Measurements from ENCODE around the gene SPPL2C.

Gene SPPL2C

GRCh38 chr17:45828171-45828570 lies 16.5 kb upstream of the SPPL2C start:
- Histone ChIP-seq H3K9me3 (ENCODE audit: control insufficient read depth, low read length) (no peaks in the 10 kb centered on the region), H3K27me3 (replicated peaks; ENCODE audit: control insufficient read depth, insufficient read depth, low read length, poor library complexity, severe bottlenecking) (no peaks in the 10 kb centered on the region), H3K36me3 (ENCODE audit: control insufficient read depth, insufficient read depth, low read length) (no peaks in the 10 kb centered on the region), H3K27ac (ENCODE audit: insufficient read depth, low read length, poor library complexity, severe bottlenecking) (no peak overlapping the region), H3K4me3 (ENCODE audit: insufficient read depth, low read depth, low read length, poor library complexity, severe bottlenecking) (no peak overlapping the region), H3K4me1 (ENCODE audit: control insufficient read depth, insufficient read depth, low read length, poor library complexity, severe bottlenecking) (peaks cover 5% of the 10 kb centered on the region)
- DNase-seq = no peak

DNA sequence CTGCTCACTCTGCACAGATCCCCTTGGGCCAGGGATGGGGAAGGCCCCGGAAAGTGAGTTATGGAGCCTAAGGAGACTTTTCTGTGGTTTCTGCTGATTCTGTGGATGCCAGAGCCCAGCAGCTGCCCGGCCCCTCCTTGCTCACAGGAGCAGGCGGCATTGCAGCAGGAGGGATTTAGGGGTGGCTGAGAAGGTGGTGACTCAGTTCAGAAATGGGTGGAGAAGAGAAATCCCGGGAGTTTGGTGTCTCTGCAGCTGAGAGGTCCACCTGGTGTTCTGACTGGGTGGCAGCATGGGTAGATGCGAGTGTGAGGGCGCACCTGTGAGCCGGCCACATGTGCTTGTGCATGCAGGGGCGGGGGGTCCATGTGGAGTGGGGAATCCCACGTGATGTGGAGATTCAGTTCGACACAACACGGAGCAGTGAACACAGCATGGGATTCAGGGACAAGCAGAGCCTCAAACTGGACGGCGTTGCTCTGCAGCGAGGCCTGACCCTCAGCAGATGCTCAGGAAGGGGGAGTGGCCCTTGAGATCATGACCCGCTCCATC lies 16.0 kb upstream of the SPPL2C start:
- Histone ChIP-seq H3K27me3 (replicated peaks; ENCODE audit: control insufficient read depth, insufficient read depth, low read length, poor library complexity, severe bottlenecking) (no peaks in the 10 kb centered on the region), H3K27ac (ENCODE audit: insufficient read depth, low read length, poor library complexity, severe bottlenecking) (no peak overlapping the region), H3K4me1 (ENCODE audit: control insufficient read depth, insufficient read depth, low read length, poor library complexity, severe bottlenecking) (peaks cover 5% of the 10 kb centered on the region), H3K4me3 (ENCODE audit: insufficient read depth, low read depth, low read length, poor library complexity, severe bottlenecking) (no peak overlapping the region), H3K36me3 (ENCODE audit: control insufficient read depth, insufficient read depth, low read length) (no peaks in the 10 kb centered on the region), H3K9me3 (ENCODE audit: control insufficient read depth, low read length) (no peaks in the 10 kb centered on the region)
- no peak for DNase-seq

DNA sequence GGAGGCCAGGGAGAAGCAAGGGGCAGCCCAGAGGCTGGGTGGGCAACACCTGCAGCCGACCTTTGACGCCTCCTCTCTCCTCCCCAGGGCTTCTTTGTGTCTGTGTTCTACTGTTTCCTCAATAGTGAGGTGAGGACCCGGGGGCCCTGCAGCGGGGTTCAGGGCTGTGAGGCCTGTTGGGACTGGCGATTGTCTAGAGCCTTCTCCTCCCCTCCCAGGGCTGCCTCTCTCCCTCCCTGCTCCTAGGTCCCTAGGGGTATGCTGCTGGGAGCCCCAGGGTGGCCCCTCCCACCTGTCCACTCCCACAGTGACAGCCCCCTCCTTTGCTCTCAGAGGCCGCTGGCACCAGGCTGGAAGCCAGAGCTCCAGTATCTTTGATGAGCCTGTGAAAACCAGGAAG lies 10.8 kb upstream of the SPPL2C start:
- H3K27ac ChIP-seq (ENCODE audit: insufficient read depth, low read length, poor library complexity, severe bottlenecking) = no peak overlapping the region
- no peak for DNase-seq
- H3K9me3 ChIP-seq (ENCODE audit: control insufficient read depth, low read length) = no peaks in the 10 kb centered on the region
- H3K36me3 ChIP-seq (ENCODE audit: control insufficient read depth, insufficient read depth, low read length) = no peaks in the 10 kb centered on the region
- peaks cover 5% of the 10 kb centered on the region for H3K4me1 ChIP-seq (ENCODE audit: control insufficient read depth, insufficient read depth, low read length, poor library complexity, severe bottlenecking)
- H3K4me3 ChIP-seq (ENCODE audit: insufficient read depth, low read depth, low read length, poor library complexity, severe bottlenecking) = no peak overlapping the region
- H3K27me3 ChIP-seq (replicated peaks; ENCODE audit: control insufficient read depth, insufficient read depth, low read length, poor library complexity, severe bottlenecking) = no peaks in the 10 kb centered on the region

GRCh38 chr17:45834471-45835396 lies 9.9 kb upstream of the SPPL2C start:
- DNase-seq = no peak
- no peaks in the 10 kb centered on the region for H3K9me3 ChIP-seq (ENCODE audit: control insufficient read depth, low read length)
- no peak overlapping the region for H3K27ac ChIP-seq (ENCODE audit: insufficient read depth, low read length, poor library complexity, severe bottlenecking)
- no peak overlapping the region for H3K4me3 ChIP-seq (ENCODE audit: insufficient read depth, low read depth, low read length, poor library complexity, severe bottlenecking)
- peaks cover 5% of the 10 kb centered on the region for H3K4me1 ChIP-seq (ENCODE audit: control insufficient read depth, insufficient read depth, low read length, poor library complexity, severe bottlenecking)
- H3K36me3 ChIP-seq (ENCODE audit: control insufficient read depth, insufficient read depth, low read length) = no peaks in the 10 kb centered on the region
- no peaks in the 10 kb centered on the region for H3K27me3 ChIP-seq (replicated peaks; ENCODE audit: control insufficient read depth, insufficient read depth, low read length, poor library complexity, severe bottlenecking)

DNA sequence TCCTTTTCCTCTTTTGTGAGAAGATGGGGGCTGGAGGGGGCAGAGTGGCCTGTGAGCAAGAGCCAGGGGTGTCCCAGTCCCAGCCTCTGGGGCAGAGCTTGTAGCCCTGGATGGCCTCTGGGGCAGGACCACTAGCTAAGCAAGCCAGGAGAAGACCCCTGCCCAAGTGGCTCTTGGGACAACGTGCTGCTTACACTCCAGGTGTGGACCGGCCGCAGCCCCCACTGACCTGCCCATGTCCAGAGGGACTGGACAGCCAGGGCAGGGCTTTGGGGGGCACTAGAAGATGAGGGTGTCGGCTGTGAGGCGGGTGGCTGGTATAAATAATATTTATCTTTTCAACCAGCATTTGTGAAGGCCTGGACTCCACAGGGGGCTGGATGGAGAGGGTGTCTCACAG lies 9.2 kb upstream of the SPPL2C start:
- no peak overlapping the region for H3K4me3 ChIP-seq (ENCODE audit: insufficient read depth, low read depth, low read length, poor library complexity, severe bottlenecking)
- no peak for DNase-seq
- no peaks in the 10 kb centered on the region for H3K27me3 ChIP-seq (replicated peaks; ENCODE audit: control insufficient read depth, insufficient read depth, low read length, poor library complexity, severe bottlenecking)
- H3K27ac ChIP-seq (ENCODE audit: insufficient read depth, low read length, poor library complexity, severe bottlenecking) = no peak overlapping the region
- no peaks in the 10 kb centered on the region for H3K36me3 ChIP-seq (ENCODE audit: control insufficient read depth, insufficient read depth, low read length)
- H3K9me3 ChIP-seq (ENCODE audit: control insufficient read depth, low read length) = no peaks in the 10 kb centered on the region
- peaks cover 5% of the 10 kb centered on the region for H3K4me1 ChIP-seq (ENCODE audit: control insufficient read depth, insufficient read depth, low read length, poor library complexity, severe bottlenecking)

- H3K27ac ChIP-seq (ENCODE audit: insufficient read depth, low read length, poor library complexity, severe bottlenecking) = no peak overlapping the region
These were observed 8.3 kb upstream of the SPPL2C start for GRCh38 chr17:45836047-45837044.

GRCh38 chr17:45837187-45837586 lies 7.5 kb upstream of the SPPL2C start:
- Histone ChIP-seq H3K4me1 (ENCODE audit: control insufficient read depth, insufficient read depth, low read length, poor library complexity, severe bottlenecking) (peaks cover 2% of the 10 kb centered on the region), H3K4me3 (ENCODE audit: insufficient read depth, low read depth, low read length, poor library complexity, severe bottlenecking) (no peak overlapping the region), H3K9me3 (ENCODE audit: control insufficient read depth, low read length) (no peaks in the 10 kb centered on the region), H3K36me3 (ENCODE audit: control insufficient read depth, insufficient read depth, low read length) (no peaks in the 10 kb centered on the region), H3K27ac (ENCODE audit: insufficient read depth, low read length, poor library complexity, severe bottlenecking) (no peak overlapping the region), H3K27me3 (replicated peaks; ENCODE audit: control insufficient read depth, insufficient read depth, low read length, poor library complexity, severe bottlenecking) (no peaks in the 10 kb centered on the region)
- no peak for DNase-seq

More at GRCh38 chr17:45836047-45837044, 8.3 kb upstream of the SPPL2C start:
- no peak for DNase-seq
- Histone ChIP-seq H3K36me3 (ENCODE audit: control insufficient read depth, insufficient read depth, low read length) (no peaks in the 10 kb centered on the region), H3K9me3 (ENCODE audit: control insufficient read depth, low read length) (no peaks in the 10 kb centered on the region), H3K4me1 (ENCODE audit: control insufficient read depth, insufficient read depth, low read length, poor library complexity, severe bottlenecking) (peaks cover 5% of the 10 kb centered on the region), H3K27me3 (replicated peaks; ENCODE audit: control insufficient read depth, insufficient read depth, low read length, poor library complexity, severe bottlenecking) (no peaks in the 10 kb centered on the region), H3K4me3 (ENCODE audit: insufficient read depth, low read depth, low read length, poor library complexity, severe bottlenecking) (no peak overlapping the region)

GRCh38 chr17:45837603-45838002 lies 7.1 kb upstream of the SPPL2C start:
- no peaks in the 10 kb centered on the region for H3K36me3 ChIP-seq (ENCODE audit: control insufficient read depth, insufficient read depth, low read length)
- no peak for DNase-seq
- H3K27me3 ChIP-seq (replicated peaks; ENCODE audit: control insufficient read depth, insufficient read depth, low read length, poor library complexity, severe bottlenecking) = no peaks in the 10 kb centered on the region
- H3K4me1 ChIP-seq (ENCODE audit: control insufficient read depth, insufficient read depth, low read length, poor library complexity, severe bottlenecking) = no peaks in the 10 kb centered on the region
- no peaks in the 10 kb centered on the region for H3K9me3 ChIP-seq (ENCODE audit: control insufficient read depth, low read length)
- H3K4me3 ChIP-seq (ENCODE audit: insufficient read depth, low read depth, low read length, poor library complexity, severe bottlenecking) = no peak overlapping the region
- H3K27ac ChIP-seq (ENCODE audit: insufficient read depth, low read length, poor library complexity, severe bottlenecking) = no peak overlapping the region

GRCh38 chr17:45838751-45839295 lies 5.9 kb upstream of the SPPL2C start:
- Histone ChIP-seq H3K4me3 (ENCODE audit: insufficient read depth, low read depth, low read length, poor library complexity, severe bottlenecking) (no peak overlapping the region), H3K27ac (ENCODE audit: insufficient read depth, low read length, poor library complexity, severe bottlenecking) (no peak overlapping the region), H3K4me1 (ENCODE audit: control insufficient read depth, insufficient read depth, low read length, poor library complexity, severe bottlenecking) (no peaks in the 10 kb centered on the region), H3K27me3 (replicated peaks; ENCODE audit: control insufficient read depth, insufficient read depth, low read length, poor library complexity, severe bottlenecking) (no peaks in the 10 kb centered on the region), H3K36me3 (ENCODE audit: control insufficient read depth, insufficient read depth, low read length) (no peaks in the 10 kb centered on the region), H3K9me3 (ENCODE audit: control insufficient read depth, low read length) (no peaks in the 10 kb centered on the region)
- no peak for DNase-seq
